Activated T-helper 1 cell treated with anti-CD3 and anti-CD28 coated beads, Interleukin-2, amount 50 U/mL, for 16 hours (primary cell): Measurements from ENCODE around the gene CHCHD4.

Experiments
- DNase-seq, 2 donors: peaks; one replicate each; pipeline ENCODE4 v3.0.0-alpha.2; 2020; ENCODE audit warnings: low read depth in 1 of 2, low spot score in 1 of 2

The CHCHD4 gene

GRCh38 chr3:14124615-14125192 lies at the start of gene CHCHD4, which contains the start of gene TMEM43:
Gene CHCHD4 (minus strand): TSS chr3:14124870. CDS start chr3:14124676, 194 bp downstream.
Gene TMEM43 (plus strand): TSS chr3:14125052. CDS start chr3:14125194, 142 bp downstream.
- DNase-seq = peak; percentile 93 to 96

GRCh38 chr3:14172496-14172895 lies 47.8 kb upstream of the CHCHD4 start:
- DNase-seq = no peak

- no peak for DNase-seq
Observed at GRCh38 chr3:14170531-14171159, 46.0 kb upstream of the CHCHD4 start.

- DNase-seq = no peak
Observed at GRCh38 chr3:14169871-14170270, 45.2 kb upstream of the CHCHD4 start.

- no peak for DNase-seq
Observed at GRCh38 chr3:14169435-14169834, 44.8 kb upstream of the CHCHD4 start.

- no peak for DNase-seq
Observed at GRCh38 chr3:14166877-14167603, 42.4 kb upstream of the CHCHD4 start.

GRCh38 chr3:14162178-14162577 lies 37.5 kb upstream of the CHCHD4 start:
- DNase-seq = no peak

- no peak for DNase-seq
Observed at GRCh38 chr3:14161282-14161681, 36.6 kb upstream of the CHCHD4 start.

- no peak for DNase-seq
Observed at GRCh38 chr3:14159426-14159825, 34.8 kb upstream of the CHCHD4 start.

- DNase-seq = no peak
Observed at GRCh38 chr3:14158370-14158769, 33.7 kb upstream of the CHCHD4 start.

GRCh38 chr3:14157951-14158350 lies 33.3 kb upstream of the CHCHD4 start:
- no peak for DNase-seq

- no peak for DNase-seq
Observed at GRCh38 chr3:14156843-14157561, 32.3 kb upstream of the CHCHD4 start.

- no peak for DNase-seq
Observed at GRCh38 chr3:14156201-14156600, 31.5 kb upstream of the CHCHD4 start.

GRCh38 chr3:14154895-14155440 lies 30.3 kb upstream of the CHCHD4 start:
- DNase-seq = no peak

GRCh38 chr3:14154276-14154675 lies 29.6 kb upstream of the CHCHD4 start:
- DNase-seq = no peak

GRCh38 chr3:14153663-14154062 lies 29.0 kb upstream of the CHCHD4 start:
- no peak for DNase-seq

- no peak for DNase-seq
Observed at GRCh38 chr3:14152963-14153355, 28.3 kb upstream of the CHCHD4 start.

- no peak for DNase-seq
Observed at GRCh38 chr3:14152233-14152962, 27.7 kb upstream of the CHCHD4 start.

- no peak for DNase-seq
Observed at GRCh38 chr3:14151471-14152083, 26.9 kb upstream of the CHCHD4 start.

- DNase-seq = no peak
Observed at GRCh38 chr3:14150491-14151230, 26.0 kb upstream of the CHCHD4 start.
